NCI-H1436 treated with DMSO at 0.1 percent for 48 hours (cell line): ENCODE data around the gene MTERF4.
"Not testable (repeated sequence)": the region's sequence is repeated elsewhere in the genome, so short reads cannot be mapped to it uniquely, and the experiment has no call there.

Experiments used
- DNase-seq: peaks from one replicate; lab custom pipeline; 2025; lab: John Stamatoyannopoulos, UW

The MTERF4 gene

DNA sequence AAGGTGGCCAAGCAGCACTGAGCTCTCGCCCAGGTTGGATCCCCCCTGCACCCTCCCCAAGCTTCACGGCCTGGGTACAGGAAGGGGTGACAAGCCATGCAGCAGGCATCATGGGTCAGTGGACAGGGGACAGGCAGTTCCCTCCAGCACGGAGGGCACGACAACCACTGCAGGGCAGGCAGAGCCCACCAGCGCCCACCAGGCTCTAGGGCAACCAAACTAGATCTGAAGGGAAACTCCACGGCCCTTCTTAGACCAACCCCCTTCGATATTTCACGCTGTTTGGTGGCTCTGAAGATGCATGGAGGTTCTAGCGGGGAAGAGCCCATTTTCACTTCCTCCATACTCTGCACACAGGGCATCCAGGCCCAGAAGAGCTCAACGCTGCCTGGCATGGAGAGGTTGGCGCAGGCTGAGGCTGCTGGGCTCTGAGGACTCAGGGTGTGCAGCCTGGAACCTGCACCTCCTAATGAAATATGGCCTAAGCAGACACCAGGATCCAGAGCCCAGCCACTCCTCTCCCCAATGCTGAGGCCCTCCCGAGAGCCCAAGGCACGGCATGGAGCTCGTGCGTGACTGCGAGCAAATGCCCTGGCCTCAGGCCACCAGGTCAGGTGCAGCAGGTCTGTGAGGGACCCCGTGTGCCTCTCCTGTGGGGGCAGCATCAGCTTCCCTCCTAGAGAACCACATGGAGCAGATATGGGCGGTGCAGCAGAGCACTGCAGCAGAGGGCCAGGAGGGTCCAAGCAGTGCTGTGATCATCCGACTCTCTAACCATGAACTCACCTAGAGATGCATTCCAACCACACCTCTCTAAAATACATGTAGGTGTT lies 8.7 kb upstream of the MTERF4 start:
- no peak for DNase-seq

DNA sequence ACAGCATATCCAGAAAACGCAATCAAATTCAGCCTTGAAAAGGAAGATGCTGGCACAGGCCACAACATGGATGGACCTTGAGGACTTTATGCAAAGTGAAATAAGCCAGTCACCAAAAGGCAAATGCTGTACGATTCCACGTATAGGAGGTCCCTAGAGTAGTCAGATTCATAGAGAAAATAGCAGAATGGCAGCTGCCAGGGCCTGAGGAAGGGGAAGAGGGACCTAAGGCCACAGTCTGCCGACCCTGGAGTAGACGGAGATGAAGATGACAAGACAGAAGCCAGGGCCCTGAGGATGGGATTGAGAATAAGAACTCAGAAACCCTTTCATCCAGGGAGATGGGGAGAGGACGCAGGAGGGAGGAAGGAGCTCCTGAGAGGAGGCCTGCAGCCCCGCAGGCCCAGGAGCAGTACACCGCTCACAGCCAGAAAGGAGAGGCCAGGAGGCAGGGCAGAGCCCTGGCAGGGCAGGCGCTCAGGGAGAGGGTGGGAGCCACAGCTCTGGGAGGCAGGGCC lies 8.1 kb upstream of the MTERF4 start:
- DNase-seq: no peak

DNA sequence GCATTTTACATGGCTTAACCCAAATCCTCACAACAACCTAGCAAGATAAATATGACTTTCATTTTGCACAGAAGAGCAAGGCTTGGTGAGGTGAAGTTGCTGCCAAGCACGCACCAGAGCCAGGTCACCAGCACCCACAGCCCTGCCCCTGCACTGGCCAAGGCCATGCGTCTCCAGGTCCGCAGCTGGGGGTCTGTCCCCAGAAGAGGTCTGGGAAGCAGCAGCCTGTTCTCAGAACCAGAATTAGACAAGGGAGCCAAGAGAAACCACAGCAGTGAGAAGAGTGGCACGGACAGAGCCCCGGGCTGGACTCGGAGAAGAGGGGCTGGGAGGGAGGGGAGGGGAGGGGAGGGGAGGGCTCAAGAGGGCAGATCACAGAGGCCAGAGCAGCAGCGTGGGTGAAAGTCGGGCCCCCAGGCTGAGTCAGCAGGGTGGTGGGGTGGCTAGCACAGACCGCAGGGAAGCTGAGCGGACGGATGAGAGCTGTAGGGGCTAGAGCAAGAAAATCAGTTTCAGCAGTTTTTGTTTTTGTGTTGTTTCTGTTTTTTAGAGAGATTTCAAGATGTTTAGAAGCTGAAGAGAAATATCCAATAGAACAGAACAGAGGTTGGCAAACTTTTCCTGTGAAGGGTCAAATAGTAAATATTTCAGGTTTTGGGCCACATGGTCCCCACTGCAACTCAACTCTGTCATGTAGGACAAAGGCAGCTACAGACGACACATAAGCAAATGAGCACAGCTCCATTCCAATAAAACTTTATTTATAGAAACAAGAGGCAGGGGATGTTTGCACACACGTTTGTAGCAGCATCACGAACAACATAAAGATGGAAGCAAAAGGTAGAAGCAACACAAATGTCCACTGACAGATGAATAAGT lies 7.4 kb upstream of the MTERF4 start:
- DNase-seq: no peak

DNA sequence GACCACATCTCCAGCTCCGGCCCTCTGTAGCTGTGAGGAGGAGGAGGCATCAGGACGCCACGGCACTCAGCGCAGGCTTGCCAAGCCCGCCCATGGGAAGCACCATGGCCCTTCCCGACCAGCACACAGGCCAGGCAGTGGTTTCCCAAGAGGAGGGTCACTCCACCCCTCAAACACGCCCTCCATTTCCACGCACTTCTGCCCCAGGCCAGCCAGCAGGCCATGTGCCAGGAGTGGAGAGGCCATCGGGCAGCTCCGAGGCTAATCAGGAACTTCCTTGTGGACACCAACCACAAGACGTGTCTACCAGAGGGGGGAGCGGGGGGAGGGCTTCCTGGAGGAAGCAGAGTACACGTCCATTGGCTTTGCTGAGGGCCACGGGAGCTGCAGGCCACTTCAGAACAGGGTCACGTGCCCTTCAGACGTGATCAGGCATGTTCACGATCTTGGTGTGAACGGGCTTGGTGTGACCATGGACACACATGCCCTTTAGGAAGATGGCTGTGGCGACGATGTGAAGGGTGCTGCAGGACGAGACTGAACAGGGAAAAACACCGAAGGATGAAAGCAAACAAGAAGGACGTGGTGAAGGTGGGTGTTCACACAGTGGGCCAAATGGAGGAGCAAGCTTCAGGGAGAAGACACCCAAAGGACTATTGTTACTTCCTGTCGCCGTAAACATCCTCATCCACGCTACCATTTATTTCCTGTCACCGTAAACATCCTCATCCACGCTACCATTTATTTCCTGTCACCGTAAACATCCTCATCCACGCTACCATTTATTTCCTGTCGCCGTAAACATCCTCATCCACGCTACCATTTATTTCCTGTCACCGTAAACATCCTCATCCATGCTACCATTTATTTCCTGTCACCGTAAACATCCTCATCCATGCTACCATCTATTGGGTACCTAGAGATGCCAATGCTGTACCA lies 6.5 kb upstream of the MTERF4 start:
- no peak for DNase-seq

DNA sequence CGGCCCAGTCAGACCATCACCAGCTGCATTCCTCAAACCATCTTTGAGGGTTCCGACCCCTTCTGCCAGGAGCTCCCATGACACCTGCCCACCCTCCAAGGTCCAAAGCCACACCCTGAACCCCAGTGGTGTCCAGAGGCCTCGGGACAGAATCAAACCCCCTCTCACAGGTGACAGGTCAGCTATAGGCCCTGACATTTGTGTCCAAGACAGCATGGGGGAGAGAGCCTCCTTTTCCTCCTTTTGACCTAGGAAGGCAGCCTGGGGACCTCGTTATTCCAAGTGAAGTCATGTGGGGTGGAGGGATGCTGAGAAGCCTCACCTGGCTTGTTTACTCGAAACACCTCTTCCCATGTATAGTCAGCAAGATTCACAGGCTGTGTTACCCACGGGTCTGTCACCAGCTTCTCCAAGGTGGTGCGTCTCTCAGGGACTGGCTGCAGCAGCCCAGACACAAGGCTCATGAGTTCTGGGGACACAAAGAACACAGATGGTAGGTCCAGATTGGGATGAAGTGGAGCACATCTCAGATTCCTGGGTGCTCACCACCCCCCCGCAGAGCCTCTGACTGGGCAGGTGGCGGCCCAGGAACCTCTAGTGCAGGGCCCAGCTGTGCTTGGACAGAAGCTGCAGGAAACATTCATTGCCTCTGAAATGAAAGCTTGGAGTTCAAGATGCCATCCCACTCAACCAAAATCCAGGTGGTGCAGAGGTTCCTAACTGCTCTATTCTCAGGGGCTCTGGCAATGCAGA lies 5.1 kb upstream of the MTERF4 start:
- no peak for DNase-seq

DNA sequence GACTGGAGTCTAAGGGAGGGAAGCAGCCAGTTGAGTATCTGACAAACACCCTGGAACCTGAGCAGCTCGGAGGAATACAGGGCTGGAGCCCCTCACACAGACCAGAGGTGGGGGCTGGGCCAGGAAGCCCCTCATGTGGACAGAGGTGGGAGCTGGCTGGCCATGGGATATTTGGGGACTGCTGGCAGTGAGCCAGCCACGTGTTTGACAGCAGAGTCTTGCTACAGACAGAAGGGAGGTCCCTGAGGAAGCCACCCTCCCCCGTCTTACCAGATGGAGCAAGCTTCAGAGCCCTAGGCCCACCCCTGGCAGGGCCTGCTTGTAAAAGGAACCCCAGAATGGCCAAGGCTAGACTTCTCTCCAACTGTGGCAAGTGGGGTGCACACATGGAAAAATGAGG lies 3.6 kb upstream of the MTERF4 start:
- DNase-seq: no peak

DNA sequence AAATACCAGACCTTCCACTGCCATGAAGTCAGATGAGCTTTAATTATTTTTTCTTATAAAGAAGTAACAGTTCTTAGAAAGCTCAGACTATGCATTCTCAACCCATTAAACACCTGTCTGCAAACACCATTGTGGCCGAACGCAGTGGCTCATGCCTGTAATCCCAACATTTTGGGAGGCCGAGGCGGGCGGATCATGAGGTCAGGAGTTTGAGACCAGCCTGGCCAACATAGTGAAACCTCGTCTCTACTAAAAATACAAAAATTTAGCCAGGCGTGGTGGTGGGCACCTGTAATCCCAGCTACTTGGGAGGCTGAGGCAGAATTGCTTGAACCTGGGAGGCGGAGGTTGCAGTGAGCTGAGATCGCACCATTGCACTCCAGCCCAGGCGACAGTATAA lies 2.5 kb upstream of the MTERF4 start:
- not testable (repeated sequence) for DNase-seq

DNA sequence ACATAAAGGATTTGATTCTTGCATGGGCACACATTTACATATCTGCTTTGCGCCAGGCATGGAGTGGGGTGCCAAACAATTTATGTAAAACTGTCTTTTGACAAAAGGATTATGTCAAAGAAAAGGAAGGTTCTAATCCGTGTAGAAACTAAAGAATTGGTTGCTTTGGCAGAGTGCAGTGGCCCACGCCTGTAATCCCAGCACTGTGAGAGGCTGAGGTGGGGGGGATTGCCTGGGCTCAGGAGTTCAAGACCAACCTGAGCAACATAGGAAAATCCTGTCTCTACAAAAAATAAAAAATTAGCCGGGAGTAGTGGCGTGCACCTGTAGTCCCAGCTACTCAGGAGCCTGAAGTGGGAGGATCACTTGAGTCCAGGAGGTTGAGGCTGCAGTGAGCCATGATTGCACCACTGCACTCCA lies 1.1 kb upstream of the MTERF4 start:
- no peak for DNase-seq

DNA sequence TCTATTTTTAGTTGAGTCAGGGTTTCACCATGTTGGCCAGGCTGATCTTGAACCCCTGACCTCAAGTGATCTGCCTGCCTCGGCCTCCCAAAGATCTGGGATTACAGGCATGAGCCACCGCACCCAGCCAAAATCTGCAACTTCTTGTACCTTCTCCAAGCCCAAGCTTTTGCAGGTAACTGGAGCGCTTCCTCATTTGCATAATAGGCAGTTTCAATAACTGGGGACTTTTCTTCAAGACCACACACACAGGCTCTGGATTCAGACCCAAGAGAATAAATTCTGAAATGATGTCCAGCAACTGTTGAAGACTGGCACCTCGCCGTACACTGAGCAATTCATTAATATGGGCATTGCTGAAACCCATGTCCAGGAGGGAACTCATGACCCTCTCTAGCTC lies 2.8 kb downstream of the MTERF4 start:
- DNase-seq: no peak

DNA sequence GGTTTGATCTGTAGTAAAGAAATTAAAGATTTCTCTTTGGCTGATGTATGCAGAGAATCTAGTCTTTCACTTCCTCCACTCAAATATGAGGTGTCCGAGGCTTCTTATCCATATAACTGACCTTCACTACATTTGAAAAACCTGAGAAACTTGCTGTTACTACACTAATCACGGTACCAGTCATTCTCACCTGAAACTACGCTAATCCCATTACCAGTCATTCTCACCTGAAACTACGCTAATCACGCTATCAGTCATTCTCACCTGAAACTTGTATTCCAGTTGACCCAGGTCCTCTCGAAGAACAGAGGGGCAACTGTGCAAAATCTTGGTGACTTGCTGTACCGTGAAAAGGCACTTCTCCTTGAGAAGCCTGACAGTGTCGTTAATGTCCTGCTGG lies 5.1 kb downstream of the MTERF4 start:
- no peak for DNase-seq

DNA sequence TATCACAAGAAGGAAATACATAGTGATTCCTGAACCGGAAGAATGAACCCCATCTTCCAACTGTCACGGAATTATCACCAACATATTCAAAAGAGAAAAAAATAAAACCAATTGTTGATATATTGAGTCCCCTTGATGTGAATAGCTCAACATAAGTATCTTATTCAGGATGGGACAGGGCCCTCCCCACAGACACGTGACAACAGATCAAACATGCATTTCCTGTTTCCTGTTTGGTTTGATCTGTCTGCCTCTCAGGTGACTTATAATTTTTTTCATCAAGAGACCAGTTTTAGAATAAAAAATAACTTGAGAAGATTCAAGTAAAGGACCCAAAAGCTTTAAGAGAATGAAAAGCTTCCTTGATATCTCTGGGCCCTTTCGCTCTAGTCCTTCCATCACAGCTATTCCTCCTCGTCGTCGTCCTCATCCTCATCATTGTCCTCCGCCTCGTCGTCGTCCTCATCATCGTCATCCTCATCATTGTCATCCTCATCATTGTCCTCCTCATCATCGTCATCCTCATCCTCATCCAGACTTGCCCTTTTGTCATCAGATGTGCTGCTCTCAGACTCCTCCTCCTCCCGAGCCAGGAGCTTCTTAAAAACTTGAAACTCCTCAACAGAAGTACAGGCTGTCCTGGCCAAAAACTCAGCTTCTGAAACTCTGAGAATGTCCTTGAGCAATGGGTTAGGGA lies 6.3 kb downstream of the MTERF4 start:
- DNase-seq: no peak

DNA sequence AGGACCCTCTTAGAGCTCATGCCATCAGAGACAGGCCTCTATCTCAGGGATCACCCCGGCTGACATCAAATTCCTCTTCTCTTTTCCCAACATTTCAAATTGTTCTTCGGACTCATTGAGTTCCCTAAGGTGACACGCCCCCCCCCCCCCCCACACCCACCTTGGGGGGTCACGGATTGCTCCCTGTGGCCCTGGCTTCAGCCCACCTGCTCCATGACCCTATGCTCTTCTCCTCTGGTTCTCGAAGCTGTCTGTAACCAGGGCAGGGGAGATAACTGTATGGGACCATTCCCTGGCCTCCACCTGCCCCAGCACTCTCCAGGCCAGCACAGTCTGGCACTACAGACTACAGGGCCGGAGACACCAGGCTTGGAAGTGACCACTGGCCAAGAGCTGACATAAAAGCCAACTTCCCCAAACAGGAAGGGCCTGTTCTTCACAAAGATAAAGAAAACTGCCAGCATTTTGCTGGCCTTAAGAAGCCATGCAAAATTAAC lies 7.1 kb downstream of the MTERF4 start:
- no peak for DNase-seq

DNA sequence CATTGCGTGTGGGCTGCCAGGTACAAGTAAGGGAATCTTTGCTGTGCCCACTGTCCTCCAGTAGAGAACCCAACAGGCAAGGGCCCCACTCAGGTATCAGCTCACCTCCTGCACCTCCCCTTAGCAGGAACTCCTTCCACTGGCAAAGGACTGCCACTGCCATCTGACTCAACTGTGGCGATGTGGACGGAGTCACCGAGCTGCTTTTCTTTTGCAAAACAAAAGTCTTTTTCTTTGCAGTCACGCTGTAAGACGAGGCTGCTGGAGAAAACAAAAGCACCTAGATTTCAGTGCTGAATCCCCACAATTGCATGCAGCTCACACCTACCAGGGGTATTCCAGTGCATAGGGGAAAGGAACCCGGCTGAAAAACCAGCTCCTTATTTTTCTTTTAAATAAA lies 7.9 kb downstream of the MTERF4 start:
- no peak for DNase-seq

DNA sequence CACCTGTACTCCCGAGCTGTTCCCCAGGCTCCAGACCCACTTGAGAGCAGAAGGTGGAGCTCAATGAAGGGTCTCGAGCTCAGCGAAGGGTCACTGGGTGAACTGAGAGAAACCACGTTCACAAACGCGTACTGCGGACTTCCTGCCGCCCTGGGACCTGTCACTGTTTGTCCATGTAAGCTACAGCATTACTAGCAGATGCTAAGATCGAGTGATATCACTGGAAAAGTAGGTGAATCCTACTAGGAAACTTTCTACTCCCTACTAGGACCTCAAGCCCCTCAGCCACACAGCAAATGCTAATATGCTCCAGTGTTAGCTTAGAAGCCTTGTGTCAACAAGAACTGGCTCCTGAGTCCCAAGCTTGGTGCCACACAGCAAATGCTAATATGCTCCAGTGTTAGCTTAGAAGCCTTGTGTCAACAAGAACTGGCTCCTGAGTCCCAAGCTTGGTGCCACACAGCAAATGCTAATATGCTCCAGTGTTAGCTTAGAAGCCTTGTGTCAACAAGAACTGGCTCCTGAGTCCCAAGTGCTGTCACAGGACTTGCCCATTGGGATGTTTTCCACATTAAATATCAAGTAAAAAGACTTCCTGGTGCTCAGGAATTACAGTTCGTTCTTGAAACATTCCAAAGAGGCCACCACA lies 8.8 kb downstream of the MTERF4 start:
- not testable (repeated sequence) for DNase-seq

DNA sequence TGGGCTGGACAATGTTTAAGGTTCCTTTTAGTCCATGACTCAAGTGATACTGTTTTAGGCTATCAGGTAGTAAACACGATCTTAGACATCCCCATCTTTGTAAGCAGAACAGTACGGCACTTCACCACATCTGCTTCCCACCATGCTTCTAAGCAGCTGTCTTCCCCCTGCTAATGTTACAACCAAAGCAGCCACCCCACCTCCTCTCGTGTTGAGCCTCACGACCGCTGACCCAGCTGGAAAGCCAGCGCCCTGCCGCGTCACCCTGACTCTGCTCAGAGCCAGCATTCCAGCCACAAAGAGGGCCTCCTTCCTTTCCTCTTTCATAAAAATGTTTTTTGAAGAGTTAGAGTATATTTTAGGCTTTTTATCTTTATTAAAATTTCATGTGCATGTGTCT lies 9.4 kb downstream of the MTERF4 start:
- no peak for DNase-seq

DNA sequence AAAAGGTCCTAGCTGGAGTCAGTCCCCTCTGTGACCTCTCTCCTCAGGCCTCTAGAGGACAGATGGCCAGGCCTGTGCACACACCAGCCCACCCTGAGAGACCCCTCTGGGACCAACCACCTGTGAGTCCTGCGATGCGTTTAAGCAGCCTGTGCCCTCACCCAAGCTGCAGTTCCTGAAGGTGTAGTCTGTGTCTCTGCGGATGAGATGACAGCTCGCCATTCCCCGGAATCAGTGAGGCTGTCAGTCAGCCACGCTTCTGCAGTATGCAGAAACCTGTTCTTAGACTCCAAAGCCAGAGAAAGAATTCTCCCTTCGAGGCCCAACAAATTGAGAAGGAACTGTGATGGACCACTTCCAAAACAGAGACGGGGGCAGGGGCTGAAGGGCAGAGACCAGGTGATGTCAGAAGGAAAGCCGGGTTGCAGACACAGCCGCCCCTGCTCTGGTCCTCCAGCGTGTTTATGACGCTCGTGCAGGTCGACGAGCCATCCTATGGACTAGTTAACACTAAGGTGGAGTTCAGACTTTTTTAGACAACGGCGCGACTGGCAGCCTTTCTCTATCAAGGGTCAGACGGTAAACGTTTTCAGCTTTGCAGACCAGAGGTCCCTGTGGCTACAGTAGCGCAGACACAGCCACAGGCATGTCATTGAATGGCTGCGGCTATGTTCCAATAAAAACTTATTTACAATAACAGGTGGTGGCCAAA lies 10.2 kb downstream of the MTERF4 start:
- no peak for DNase-seq

DNA sequence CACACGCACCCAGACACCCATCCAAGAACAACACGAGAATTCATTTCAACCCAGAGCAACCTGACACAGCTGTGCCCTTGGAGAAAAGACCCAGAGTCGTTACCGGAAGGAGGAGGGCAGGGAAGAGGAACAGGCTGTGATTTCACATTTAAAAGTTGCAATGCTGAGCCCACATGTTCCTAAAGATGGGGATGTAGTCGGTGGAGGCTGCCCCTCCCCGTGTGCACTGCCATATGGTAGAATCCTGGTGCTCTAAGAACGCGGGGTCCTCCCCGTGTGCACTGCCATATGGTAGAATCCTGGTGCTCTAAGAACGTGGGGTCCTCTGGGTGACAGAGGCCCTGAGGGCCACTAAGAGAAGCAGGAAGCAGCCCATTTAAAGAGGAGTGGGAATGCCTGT lies 10.9 kb downstream of the MTERF4 start:
- DNase-seq: no peak

DNA sequence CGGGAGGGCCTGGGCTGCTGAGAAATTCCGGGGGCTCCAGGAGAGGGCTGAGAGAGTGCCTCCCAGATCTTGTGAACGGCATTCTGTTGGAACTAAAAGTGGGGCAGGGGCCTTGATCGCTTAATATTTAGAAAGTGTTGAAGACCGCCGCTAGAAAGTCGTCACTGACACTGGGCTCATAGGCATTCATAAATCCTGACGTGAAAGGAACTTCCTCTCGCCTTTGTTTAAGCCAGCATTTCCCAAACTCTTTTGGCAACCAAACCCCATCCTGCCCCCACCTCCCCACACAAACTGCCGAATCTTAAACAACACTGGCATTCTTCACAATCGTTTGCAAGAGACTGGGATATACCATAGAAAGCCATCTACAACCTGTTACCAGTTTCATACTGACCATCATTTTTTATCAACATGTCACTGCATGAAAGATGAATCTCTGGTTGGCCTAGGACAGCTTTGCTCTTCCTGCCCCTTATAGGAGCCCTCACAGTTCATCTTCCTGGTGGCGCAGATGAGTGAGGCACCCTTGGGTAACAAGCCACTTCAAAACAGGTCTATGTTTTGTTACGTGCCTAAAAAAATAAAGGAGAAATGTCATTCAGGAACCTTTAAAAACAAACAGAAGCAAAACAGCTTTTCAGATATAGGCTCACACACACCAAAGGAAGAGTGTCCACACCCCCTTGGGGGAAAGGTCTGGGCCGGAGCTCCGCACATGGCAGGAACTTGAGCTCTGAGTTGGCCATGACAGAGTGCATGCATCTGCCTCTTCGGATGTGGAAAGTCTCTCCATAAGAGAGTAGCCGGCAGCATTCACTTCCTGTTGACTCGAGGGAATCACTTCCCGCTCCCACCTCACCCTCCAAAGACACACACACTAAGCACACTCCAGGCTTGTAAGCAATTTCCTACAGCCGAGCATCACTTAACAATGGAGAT lies 13.0 kb downstream of the MTERF4 start:
- DNase-seq: no peak
